GM10266 (cell line): ENCODE data around the gene ARFGAP1.

ENCODE experiments used
- DNase-seq: peaks from one replicate; pipeline ENCODE4 v3.0.0; 2012; ENCODE audit errors: extremely low spot score
- TF ChIP-seq, protein P1 (sequence below): IDR thresholded peaks from 2 replicates; pipeline ENCODE4 v1.5.1; 2012; ENCODE audit warnings: mild to moderate bottlenecking, low read depth; ENCODE audit not compliant: control insufficient read depth, insufficient read depth; ENCODE audit errors: missing control alignments

Gene ARFGAP1

DNA sequence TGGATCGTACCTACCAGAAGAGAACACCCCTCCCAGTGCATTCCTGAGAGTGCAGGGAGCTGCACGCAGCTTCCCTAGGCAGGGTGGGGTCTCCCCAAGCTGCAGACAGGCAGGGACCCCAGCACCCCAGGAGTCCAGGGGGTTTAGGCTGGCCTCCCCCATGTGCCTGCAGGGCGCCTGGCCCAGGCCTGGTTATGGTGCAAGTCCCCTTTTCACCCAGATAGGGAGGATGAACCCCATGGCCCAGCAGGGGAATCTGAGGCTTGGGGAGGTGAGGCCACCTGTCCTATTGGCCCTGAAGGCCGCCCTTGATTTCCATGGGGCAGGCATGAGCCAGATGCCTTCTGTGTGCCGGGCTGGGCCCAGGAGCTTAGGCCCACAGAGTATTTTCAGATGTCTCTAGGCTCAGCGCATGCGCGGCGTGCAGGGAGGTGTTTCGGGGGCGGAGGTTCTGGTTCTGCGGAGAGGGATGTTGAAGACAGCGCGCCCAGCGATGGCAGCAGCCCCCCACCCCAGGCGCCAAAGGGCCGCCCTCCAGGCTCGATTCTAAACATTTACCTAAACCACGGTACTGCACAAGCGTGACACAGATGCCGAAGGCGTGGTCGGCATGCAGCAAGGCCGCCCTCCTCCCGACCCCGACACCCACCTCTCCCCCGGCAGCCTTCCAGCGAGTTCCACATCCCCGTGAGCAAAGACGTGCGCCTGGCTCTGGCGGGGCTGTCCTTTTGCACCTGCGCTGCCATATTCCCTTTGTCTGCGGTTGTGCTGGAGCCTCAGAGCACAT is 49.7 kb downstream of the ARFGAP1 start:
- TF ChIP-seq, protein P1, sequence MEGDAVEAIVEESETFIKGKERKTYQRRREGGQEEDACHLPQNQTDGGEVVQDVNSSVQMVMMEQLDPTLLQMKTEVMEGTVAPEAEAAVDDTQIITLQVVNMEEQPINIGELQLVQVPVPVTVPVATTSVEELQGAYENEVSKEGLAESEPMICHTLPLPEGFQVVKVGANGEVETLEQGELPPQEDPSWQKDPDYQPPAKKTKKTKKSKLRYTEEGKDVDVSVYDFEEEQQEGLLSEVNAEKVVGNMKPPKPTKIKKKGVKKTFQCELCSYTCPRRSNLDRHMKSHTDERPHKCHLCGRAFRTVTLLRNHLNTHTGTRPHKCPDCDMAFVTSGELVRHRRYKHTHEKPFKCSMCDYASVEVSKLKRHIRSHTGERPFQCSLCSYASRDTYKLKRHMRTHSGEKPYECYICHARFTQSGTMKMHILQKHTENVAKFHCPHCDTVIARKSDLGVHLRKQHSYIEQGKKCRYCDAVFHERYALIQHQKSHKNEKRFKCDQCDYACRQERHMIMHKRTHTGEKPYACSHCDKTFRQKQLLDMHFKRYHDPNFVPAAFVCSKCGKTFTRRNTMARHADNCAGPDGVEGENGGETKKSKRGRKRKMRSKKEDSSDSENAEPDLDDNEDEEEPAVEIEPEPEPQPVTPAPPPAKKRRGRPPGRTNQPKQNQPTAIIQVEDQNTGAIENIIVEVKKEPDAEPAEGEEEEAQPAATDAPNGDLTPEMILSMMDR = no peak
- no peak for DNase-seq

DNA sequence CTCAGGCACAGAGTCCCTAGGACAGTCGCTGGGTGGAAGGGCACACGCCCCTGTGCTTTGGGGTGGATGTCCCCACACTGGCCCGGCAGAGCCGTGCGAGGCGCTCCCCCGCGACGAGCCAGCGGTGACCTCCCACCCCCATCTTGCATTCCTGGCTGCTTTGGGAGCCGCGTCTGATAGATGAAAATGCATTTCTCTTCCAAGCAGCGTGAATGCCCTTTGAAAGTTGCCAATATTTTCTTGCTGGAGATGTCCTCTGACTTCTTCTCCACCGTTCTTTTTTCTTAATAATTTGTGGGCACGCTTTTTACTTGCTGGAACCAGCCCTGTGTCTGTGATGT is 50.3 kb downstream of the ARFGAP1 start:
- TF ChIP-seq, protein P1 = no peak
- no peak for DNase-seq

DNA sequence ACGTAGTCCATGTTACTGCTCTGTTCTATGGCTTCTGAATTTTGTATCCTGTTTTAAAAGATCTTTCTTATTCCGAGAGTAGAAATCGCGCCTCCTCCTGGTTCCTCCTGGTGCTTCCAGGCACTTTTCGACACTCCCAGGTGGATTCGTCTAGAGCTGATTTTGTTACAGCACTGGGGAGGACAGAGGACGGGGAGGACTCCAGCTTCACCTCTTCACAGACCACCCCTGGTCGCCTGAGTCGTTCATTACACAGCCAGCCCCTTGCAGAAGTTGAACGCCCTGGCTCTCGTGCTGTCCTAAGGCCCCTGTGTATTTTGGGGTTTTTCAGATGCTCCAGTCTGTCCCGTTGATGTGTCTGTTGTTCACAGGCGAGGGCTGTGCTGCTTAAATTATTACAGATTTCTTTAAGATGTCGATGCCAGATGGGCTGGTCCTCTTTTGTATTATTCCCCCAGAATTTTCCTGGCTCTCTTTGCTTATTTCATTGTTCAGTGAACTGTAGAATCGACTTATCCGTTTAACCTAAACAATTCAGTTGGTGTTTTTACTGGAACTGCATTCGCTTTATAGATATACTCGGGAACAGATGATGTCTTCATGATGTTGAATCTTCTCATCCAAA is 50.9 kb downstream of the ARFGAP1 start:
- DNase-seq = no peak
- TF ChIP-seq, protein P1 = no peak

DNA sequence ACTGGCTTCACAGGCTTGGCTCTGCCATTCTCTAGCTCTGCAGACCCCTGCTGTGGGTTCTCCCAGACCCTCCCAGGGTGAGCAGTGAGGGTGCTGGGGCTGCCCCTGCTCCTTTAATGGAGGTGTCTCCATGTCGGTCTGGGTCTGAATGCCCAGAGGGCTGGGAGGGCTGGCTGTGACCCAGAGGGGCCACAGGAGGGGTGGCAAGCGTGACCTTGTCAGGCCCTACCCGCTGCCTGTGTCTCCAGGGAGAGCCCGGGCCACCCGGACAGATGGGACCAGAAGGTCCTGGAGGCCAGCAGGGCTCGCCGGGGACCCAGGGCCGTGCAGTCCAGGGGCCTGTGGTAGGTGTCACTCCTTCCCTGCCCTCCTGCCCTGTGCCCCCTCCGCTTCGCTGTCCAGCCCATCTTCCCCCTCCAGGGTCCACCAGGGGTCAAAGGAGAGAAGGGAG is 52.4 kb downstream of the ARFGAP1 start:
- TF ChIP-seq, protein P1 = no peak
- no peak for DNase-seq

DNA sequence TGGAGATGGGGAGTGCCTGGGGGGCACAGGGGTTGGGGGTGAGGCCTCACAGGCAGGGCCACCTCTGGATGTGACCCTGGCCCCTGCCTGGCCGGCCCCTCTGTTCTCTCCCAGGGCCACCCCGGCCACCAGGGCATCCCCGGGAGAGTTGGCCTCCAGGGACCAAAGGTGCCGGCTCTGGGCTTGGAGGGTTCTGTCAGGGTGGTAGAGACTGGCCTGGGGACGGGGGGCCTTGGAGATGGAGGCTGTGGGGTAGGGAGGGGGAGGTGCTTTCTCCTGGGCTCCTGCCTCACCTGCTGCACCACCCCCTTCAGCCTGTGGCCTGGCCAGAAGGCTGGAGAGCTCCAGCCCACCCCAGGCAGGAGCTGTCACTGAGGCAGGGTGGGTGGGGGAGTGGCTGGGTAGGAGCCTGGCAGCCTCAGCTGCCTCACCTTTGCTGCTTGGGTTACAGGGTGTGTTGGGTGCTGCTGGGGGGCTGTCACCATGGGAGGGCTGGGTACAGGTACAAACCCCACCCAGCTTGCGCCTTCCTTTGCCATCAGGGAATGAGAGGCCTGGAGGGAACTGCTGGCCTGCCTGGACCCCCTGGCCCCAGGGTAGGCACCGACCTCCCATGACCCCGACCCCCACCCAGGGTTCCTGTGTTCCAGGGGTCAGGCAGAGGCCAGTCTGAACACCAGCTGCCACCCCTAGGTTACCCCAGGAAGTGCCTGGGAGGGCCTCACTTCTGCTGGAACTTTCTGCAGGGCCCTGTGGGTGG is 53.1 kb downstream of the ARFGAP1 start:
- TF ChIP-seq, protein P1 = no peak
- DNase-seq = no peak

DNA sequence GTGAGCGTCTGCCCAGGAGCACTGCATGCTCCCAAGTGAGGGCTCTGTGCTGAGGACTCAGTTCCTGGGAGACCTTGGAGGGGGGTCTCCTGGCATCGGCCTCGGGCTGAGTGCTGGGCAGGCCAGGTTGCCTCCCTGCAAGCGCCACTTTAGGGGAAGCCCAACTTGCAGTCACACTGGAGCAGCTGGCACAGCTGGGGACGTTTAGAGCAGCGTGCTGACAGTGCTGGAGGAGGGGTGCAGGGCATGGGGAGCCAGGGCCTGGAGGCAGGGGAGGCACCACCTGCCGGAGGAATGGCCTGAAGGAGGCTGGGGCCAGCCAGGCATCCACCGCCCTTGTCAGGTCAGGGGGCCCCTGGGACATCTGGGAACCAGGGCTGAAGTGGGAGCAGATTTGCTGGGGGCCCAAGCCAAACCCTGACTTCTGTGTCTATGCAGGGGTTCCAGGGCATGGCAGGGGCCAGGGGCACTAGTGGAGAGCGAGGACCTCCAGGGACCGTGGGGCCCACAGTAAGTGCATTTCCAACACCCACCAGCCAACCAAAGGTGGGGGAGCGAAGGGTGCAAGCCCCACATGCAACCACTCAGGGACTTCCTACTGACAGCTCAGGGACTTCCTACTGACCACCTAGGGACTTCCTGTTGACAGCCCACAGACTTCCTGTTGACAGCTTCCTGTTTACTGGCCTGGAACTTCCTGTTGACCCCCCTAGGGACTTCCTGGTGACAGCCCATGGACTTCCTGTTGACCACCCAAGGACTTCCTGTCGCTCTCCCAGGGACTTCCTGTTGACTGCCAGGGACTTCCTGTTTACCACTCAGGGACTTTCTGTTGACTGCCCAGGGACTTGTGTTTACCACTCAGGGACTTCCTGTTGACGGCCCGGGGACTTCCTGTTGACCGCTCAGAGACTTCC is 54.0 kb downstream of the ARFGAP1 start:
- no peak for DNase-seq
- TF ChIP-seq, protein P1 = no peak
